SK-N-SH (cell line): ENCODE results near the gene GPANK1. TPM values are rescaled to one million over a fixed set of nuclear protein-coding genes. Genes with fewer than 3 reads are reported as not detected.
A peak's percentile ranks its signal among the peaks of the same experiment; 100 is the strongest.

Experiments used
- CTCF ChIA-PET: fragments of 300-600, 350-600 bp; formaldehyde crosslinking; extraction: SDS; loops from one replicate; lab custom pipeline; 2021; lab: Yijun Ruan, JAX
- POLR2A ChIA-PET: fragments of 350-600 bp; sonication (Branson Sonifier 250); formaldehyde crosslinking; extraction: SDS; loops from one replicate; lab custom pipeline; 2020; ENCODE audit warnings: antibody characterized with exemption, inconsistent platforms; lab: Yijun Ruan, JAX
- DNase-seq: peaks from one replicate; pipeline ENCODE4 v3.0.0; 2012
- H2AFZ ChIP-seq: fragments of 200-600 bp; sonication (generic); 2 replicates; pipeline ENCODE4 v1.8.1; 2016; ENCODE audit warnings: antibody characterized with exemption, mild to moderate bottlenecking, low read depth
- H3F3A ChIP-seq: fragments of 200-600 bp; sonication (generic); replicated peaks from 2 replicates; pipeline ENCODE3; 2016; ENCODE audit warnings: antibody characterized with exemption, mild to moderate bottlenecking; ENCODE audit not compliant: insufficient read depth
- H3K27ac ChIP-seq, 2 experiments: fragments of 200-500 bp in 1 of 2; fragments of 200-600 bp in 1 of 2; sonication (Bioruptor generic) in 1 of 2; sonication (generic), shearing (Covaris generic) in 1 of 2; 2 replicates each; pipeline versions ENCODE4 v1.5.1 to v1.6.1; 2014 to 2016; ENCODE audit warnings: low read depth in 2 of 2, inconsistent platforms in 1 of 2, low read length in 1 of 2, mild to moderate bottlenecking in 1 of 2, mixed read lengths in 1 of 2
- H3K27me3 ChIP-seq: fragments of 200-600 bp; sonication (generic), shearing (Covaris generic); 2 replicates; pipeline ENCODE4 v1.6.1; 2016; ENCODE audit warnings: mixed run types; ENCODE audit not compliant: insufficient read depth
- H3K36me3 ChIP-seq, 2 experiments: fragments of 200-500 bp in 1 of 2; fragments of 200-600 bp in 1 of 2; sonication (Bioruptor generic) in 1 of 2; sonication (generic) in 1 of 2; replicated peaks in 1 of 2; 2 replicates each; pipeline versions ENCODE3 to v1.5.1; 2014 to 2016; ENCODE audit warnings: low read length in 1 of 2, mild to moderate bottlenecking in 1 of 2; ENCODE audit not compliant: insufficient read depth in 2 of 2, control insufficient read depth in 1 of 2
- H3K4me1 ChIP-seq, 2 experiments: fragments of 200-500 bp in 1 of 2; fragments of 200-600 bp in 1 of 2; sonication (Bioruptor generic) in 1 of 2; sonication (generic), shearing (Covaris generic) in 1 of 2; 2 replicates each; pipeline versions ENCODE4 v1.5.1 to v1.6.1; 2014 to 2016; ENCODE audit warnings: low read depth in 1 of 2, low read length in 1 of 2, mixed run types in 1 of 2; ENCODE audit not compliant: insufficient read depth in 2 of 2, control insufficient read depth in 1 of 2
- H3K4me2 ChIP-seq: fragments of 200-600 bp; sonication (generic), shearing (Covaris generic); 2 replicates; pipeline ENCODE4 v1.6.1; 2017; ENCODE audit warnings: mixed run types
- H3K4me3 ChIP-seq, 2 experiments: fragments of 200-500 bp in 1 of 2; fragments of 200-600 bp in 1 of 2; sonication (Bioruptor generic) in 1 of 2; sonication (generic), shearing (Covaris generic) in 1 of 2; 2 replicates each; pipeline versions ENCODE4 v1.5.1 to v1.8.1; 2014 to 2016; ENCODE audit warnings: low read depth in 2 of 2, inconsistent platforms in 1 of 2, low read length in 1 of 2, mild to moderate bottlenecking in 1 of 2, mixed read lengths in 1 of 2, moderate library complexity in 1 of 2
- H3K79me2 ChIP-seq: fragments of 200-600 bp; sonication (generic); 2 replicates; pipeline ENCODE4 v1.8.1; 2017; ENCODE audit warnings: mild to moderate bottlenecking; ENCODE audit not compliant: insufficient read depth
- H3K9ac ChIP-seq: fragments of 200-600 bp; sonication (generic); 2 replicates; pipeline ENCODE4 v1.6.1; 2017; ENCODE audit warnings: mixed run types
- H3K9me2 ChIP-seq: fragments of 200-600 bp; sonication (generic); 2 replicates; pipeline ENCODE4 v1.6.1; 2017; ENCODE audit warnings: mixed run types
- H3K9me3 ChIP-seq: fragments of 200-600 bp; sonication (generic); 2 replicates; pipeline ENCODE4 v1.6.1; 2017; ENCODE audit warnings: mixed run types, mild to moderate bottlenecking, moderate library complexity
- H4K20me1 ChIP-seq: fragments of 200-600 bp; sonication (generic); 2 replicates; pipeline ENCODE4 v1.6.1; 2017; ENCODE audit warnings: mild to moderate bottlenecking, mixed run types; ENCODE audit not compliant: insufficient read depth
- ELF1 ChIP-seq: IDR thresholded peaks from 2 replicates; pipeline ENCODE4 v1.4.0; 2012
- EP300 ChIP-seq, 2 experiments: IDR thresholded peaks; 2 replicates each; pipeline versions ENCODE4 v1.4.0 to v1.6.1; 2012; ENCODE audit warnings: borderline replicate concordance in 1 of 2, low read depth in 1 of 2, low read length in 1 of 2
- EZH2phosphoT487 ChIP-seq: fragments of 200-600 bp; sonication (generic); IDR thresholded peaks from 2 replicates; pipeline ENCODE4 v1.6.1; 2017; ENCODE audit warnings: low read depth, mixed run types, mild to moderate bottlenecking, antibody characterized with exemption, moderate library complexity, borderline replicate concordance
- FOXJ3 ChIP-seq: sonication (generic); formaldehyde crosslinking; IDR thresholded peaks from 2 replicates; pipeline ENCODE4 v1.5.1; 2020; ENCODE audit warnings: mild to moderate bottlenecking, missing genetic modification reagents
- GATA2 ChIP-seq: sonication (generic); formaldehyde crosslinking; IDR thresholded peaks from 2 replicates; pipeline ENCODE4 v1.5.0; 2020; ENCODE audit warnings: mild to moderate bottlenecking, missing genetic modification reagents
- MEF2A ChIP-seq: IDR thresholded peaks from 2 replicates; pipeline ENCODE4 v1.4.0; 2012; ENCODE audit warnings: low read depth, borderline replicate concordance
- NFIC ChIP-seq: IDR thresholded peaks from 2 replicates; pipeline ENCODE4 v1.4.0; 2012; ENCODE audit warnings: borderline replicate concordance
- RCOR1 ChIP-seq: fragments of 150-350 bp; IDR thresholded peaks from 2 replicates; pipeline ENCODE4 v1.6.1; 2017; ENCODE audit warnings: antibody characterized with exemption, low read length
- RFX5 ChIP-seq: IDR thresholded peaks from 2 replicates; pipeline ENCODE4 v1.6.1; 2012; ENCODE audit warnings: mild to moderate bottlenecking, improper control_type of control experiment, low read length
- SMC3 ChIP-seq: IDR thresholded peaks from 2 replicates; pipeline ENCODE4 v1.6.1; 2012; ENCODE audit warnings: low read depth, low read length, improper control_type of control experiment
- TCF12 ChIP-seq: IDR thresholded peaks from 2 replicates; pipeline ENCODE4 v1.4.0; 2012
- TEAD4 ChIP-seq: IDR thresholded peaks from 2 replicates; pipeline ENCODE4 v1.4.0; 2012; ENCODE audit warnings: mild to moderate bottlenecking, borderline replicate concordance; ENCODE audit not compliant: insufficient read depth
- YY1 ChIP-seq: IDR thresholded peaks from 2 replicates; pipeline ENCODE4 v1.4.0; 2012; ENCODE audit warnings: low read depth, mild to moderate bottlenecking
- WGBS: methylation state at CpG from one replicate; pipeline ENCODE4 v1.1.6; 2017; ENCODE audit warnings: low lambda C conversion rate; 5-methylcytosine and 5-hydroxymethylcytosine counted together
- polyA plus RNA-seq, 3 experiments: library from polyadenylated mRNA; depleted of rRNA; stranded (reverse); fragments of >200 nt; gene quantifications; 2 replicates each; pipeline ENCODE4 v1.2.3, GENCODE V29; 2012
- TF ChIP-seq, protein P1 (sequence below): IDR thresholded peaks from 2 replicates; pipeline ENCODE4 v1.4.0; 2012; ENCODE audit warnings: low read depth, borderline replicate concordance
- TF ChIP-seq, protein P2 (sequence below): IDR thresholded peaks from 2 replicates; pipeline ENCODE4 v1.6.1; 2012; ENCODE audit warnings: mild to moderate bottlenecking, low read depth, low read length, moderate library complexity
- TF ChIP-seq, protein P3 (sequence below): IDR thresholded peaks from 2 replicates; pipeline ENCODE4 v1.4.0; 2012; ENCODE audit warnings: low read depth
- TF ChIP-seq, protein P4 (sequence below): IDR thresholded peaks from 2 replicates; pipeline ENCODE4; 2012
- TF ChIP-seq, protein P5 (sequence below): IDR thresholded peaks from 2 replicates; pipeline ENCODE4 v1.4.0; 2012; ENCODE audit warnings: low read depth, borderline replicate concordance
- TF ChIP-seq, protein P6 (sequence below): fragments of 200-600 bp; sonication (generic); IDR thresholded peaks from 2 replicates; pipeline ENCODE4 v1.6.1; 2017; ENCODE audit warnings: antibody characterized with exemption, mild to moderate bottlenecking, moderate library complexity
- TF ChIP-seq, protein P7 (sequence below): fragments of 150-350 bp; IDR thresholded peaks from 2 replicates; pipeline ENCODE4 v1.6.1; 2017; ENCODE audit warnings: antibody characterized with exemption, low read length, low read depth, borderline replicate concordance

GPANK1 gene
- polyA plus RNA-seq, 1 of the 3 experiments (the other 2 are of a cell fraction): 19.1 TPM

DNA sequence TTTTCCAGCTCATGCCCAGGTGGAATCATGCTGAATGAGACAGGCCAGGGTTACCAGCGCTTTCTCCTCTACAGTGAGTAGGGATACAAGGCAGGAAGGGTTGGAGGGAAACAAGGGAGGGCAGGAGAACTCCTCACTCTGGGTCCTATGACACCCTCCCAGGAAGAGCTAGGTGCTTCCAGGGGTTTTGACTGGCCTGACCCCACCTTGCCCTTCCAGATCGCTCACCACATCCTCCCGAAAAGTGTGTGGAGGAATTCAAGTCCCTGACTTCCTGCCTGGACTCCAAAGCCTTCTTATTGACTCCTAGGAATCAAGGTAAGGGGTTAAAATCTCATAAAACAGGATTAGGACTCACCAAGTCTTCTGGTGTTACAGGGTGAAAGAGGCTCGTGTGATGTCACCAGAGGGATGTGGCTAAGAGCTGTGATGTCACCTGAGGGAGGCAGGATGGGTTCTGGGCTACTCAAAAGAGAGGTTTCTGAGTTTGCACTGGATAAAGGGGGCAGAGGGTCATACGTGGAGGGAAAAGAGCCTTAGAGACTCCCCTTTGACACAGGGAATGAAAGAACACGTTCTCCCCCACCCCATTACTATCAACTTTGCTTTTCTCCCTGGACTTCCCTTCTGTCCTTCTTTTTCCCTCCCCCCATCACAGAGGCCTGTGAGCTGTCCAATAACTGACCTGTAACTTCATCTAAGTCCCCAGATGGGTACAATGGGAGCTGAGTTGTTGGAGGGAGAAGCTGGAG, 7.2 kb downstream of the GPANK1 start:
- DNase-seq: no peak
- Histone ChIP-seq H3K9ac (no peak overlapping the region), H3K9me2 (no peaks in the 10 kb centered on the region), H2AFZ (no peak overlapping the region), H3K4me3 (no peak overlapping the region), H3K4me2 (peak overlapping the region; percentile 97; the same call in 1 of the 2 replicates), H3K27ac (no peak overlapping the region), H3K4me1 (peaks cover 13 to 27% of the 10 kb centered on the region in 2 experiments; a peak in 2 of 4 replicates), H3K36me3 (peaks cover 7 to 9% of the 10 kb centered on the region in 2 experiments)
- no peak for TF ChIP-seq EZH2phosphoT487
- no peak for TF ChIP-seq GATA2
- TF ChIP-seq, protein P1, sequence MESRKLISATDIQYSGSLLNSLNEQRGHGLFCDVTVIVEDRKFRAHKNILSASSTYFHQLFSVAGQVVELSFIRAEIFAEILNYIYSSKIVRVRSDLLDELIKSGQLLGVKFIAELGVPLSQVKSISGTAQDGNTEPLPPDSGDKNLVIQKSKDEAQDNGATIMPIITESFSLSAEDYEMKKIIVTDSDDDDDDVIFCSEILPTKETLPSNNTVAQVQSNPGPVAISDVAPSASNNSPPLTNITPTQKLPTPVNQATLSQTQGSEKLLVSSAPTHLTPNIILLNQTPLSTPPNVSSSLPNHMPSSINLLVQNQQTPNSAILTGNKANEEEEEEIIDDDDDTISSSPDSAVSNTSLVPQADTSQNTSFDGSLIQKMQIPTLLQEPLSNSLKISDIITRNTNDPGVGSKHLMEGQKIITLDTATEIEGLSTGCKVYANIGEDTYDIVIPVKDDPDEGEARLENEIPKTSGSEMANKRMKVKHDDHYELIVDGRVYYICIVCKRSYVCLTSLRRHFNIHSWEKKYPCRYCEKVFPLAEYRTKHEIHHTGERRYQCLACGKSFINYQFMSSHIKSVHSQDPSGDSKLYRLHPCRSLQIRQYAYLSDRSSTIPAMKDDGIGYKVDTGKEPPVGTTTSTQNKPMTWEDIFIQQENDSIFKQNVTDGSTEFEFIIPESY: no peak
- TF ChIP-seq, protein P2, sequence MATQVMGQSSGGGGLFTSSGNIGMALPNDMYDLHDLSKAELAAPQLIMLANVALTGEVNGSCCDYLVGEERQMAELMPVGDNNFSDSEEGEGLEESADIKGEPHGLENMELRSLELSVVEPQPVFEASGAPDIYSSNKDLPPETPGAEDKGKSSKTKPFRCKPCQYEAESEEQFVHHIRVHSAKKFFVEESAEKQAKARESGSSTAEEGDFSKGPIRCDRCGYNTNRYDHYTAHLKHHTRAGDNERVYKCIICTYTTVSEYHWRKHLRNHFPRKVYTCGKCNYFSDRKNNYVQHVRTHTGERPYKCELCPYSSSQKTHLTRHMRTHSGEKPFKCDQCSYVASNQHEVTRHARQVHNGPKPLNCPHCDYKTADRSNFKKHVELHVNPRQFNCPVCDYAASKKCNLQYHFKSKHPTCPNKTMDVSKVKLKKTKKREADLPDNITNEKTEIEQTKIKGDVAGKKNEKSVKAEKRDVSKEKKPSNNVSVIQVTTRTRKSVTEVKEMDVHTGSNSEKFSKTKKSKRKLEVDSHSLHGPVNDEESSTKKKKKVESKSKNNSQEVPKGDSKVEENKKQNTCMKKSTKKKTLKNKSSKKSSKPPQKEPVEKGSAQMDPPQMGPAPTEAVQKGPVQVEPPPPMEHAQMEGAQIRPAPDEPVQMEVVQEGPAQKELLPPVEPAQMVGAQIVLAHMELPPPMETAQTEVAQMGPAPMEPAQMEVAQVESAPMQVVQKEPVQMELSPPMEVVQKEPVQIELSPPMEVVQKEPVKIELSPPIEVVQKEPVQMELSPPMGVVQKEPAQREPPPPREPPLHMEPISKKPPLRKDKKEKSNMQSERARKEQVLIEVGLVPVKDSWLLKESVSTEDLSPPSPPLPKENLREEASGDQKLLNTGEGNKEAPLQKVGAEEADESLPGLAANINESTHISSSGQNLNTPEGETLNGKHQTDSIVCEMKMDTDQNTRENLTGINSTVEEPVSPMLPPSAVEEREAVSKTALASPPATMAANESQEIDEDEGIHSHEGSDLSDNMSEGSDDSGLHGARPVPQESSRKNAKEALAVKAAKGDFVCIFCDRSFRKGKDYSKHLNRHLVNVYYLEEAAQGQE: no peak
- no peak for TF ChIP-seq TCF12
- no peak for TF ChIP-seq MEF2A
- no peak for TF ChIP-seq EP300 (IDR thresholded peaks at IDR 0.05; ENCODE audit: borderline replicate concordance in 1 of 2, low read depth in 1 of 2, low read length in 1 of 2)
- no peak for TF ChIP-seq YY1
- no peak for TF ChIP-seq SMC3
- TF ChIP-seq RCOR1: no peak
- TF ChIP-seq, protein P3, sequence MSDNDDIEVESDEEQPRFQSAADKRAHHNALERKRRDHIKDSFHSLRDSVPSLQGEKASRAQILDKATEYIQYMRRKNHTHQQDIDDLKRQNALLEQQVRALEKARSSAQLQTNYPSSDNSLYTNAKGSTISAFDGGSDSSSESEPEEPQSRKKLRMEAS: no peak
- no peak for TF ChIP-seq ELF1
- TF ChIP-seq, protein P4, sequence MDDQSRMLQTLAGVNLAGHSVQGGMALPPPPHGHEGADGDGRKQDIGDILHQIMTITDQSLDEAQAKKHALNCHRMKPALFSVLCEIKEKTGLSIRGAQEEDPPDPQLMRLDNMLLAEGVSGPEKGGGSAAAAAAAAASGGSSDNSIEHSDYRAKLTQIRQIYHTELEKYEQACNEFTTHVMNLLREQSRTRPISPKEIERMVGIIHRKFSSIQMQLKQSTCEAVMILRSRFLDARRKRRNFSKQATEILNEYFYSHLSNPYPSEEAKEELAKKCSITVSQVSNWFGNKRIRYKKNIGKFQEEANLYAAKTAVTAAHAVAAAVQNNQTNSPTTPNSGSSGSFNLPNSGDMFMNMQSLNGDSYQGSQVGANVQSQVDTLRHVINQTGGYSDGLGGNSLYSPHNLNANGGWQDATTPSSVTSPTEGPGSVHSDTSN: no peak
- no peak for TF ChIP-seq RFX5
- TF ChIP-seq, protein P5, sequence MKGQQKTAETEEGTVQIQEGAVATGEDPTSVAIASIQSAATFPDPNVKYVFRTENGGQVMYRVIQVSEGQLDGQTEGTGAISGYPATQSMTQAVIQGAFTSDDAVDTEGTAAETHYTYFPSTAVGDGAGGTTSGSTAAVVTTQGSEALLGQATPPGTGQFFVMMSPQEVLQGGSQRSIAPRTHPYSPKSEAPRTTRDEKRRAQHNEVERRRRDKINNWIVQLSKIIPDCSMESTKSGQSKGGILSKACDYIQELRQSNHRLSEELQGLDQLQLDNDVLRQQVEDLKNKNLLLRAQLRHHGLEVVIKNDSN: no peak
- no peak for TF ChIP-seq FOXJ3 (CRISPR knock-in tag)
- TF ChIP-seq, protein P6, sequence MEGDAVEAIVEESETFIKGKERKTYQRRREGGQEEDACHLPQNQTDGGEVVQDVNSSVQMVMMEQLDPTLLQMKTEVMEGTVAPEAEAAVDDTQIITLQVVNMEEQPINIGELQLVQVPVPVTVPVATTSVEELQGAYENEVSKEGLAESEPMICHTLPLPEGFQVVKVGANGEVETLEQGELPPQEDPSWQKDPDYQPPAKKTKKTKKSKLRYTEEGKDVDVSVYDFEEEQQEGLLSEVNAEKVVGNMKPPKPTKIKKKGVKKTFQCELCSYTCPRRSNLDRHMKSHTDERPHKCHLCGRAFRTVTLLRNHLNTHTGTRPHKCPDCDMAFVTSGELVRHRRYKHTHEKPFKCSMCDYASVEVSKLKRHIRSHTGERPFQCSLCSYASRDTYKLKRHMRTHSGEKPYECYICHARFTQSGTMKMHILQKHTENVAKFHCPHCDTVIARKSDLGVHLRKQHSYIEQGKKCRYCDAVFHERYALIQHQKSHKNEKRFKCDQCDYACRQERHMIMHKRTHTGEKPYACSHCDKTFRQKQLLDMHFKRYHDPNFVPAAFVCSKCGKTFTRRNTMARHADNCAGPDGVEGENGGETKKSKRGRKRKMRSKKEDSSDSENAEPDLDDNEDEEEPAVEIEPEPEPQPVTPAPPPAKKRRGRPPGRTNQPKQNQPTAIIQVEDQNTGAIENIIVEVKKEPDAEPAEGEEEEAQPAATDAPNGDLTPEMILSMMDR: no peak
- TF ChIP-seq, protein P7, sequence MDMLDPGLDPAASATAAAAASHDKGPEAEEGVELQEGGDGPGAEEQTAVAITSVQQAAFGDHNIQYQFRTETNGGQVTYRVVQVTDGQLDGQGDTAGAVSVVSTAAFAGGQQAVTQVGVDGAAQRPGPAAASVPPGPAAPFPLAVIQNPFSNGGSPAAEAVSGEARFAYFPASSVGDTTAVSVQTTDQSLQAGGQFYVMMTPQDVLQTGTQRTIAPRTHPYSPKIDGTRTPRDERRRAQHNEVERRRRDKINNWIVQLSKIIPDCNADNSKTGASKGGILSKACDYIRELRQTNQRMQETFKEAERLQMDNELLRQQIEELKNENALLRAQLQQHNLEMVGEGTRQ: no peak
- TF ChIP-seq NFIC: no peak
- TF ChIP-seq TEAD4: no peak
- TF ChIP-seq, all 33 proteins: peak for 0
- POLR2A ChIA-PET: interaction anchor here (0.7 kb wide), 1 partner anchor 14 kb away, joined by 3 read pairs; no protein-coding TSS in a partner anchor
- Histone ChIP-seq H3K79me2 (peaks cover 76% of the 10 kb centered on the region), H3K27me3 (no peaks in the 10 kb centered on the region), H3F3A (peaks cover 32% of the 10 kb centered on the region), H4K20me1 (peaks cover 8% of the 10 kb centered on the region; the same call in 1 of the 2 replicates), H3K9me3 (no peaks in the 10 kb centered on the region)
- 77% methylated on average over 5 of the region's 6 CpGs for WGBS
- CTCF ChIA-PET: interaction anchor here (0.8 to 1.4 kb wide), 3 partner anchors 14 to 71 kb away, joined by 3 to 4 read pairs (median 3); no protein-coding TSS in a partner anchor
